GM23338 (cell line): ENCODE measurements around the gene UHRF2.

Experiments
- CREB1 ChIP-seq: fragments of 250-450 bp; sonication (Bioruptor Pico); IDR thresholded peaks from 2 replicates; pipeline ENCODE4 v1.5.0; 2020; ENCODE audit warnings: low read depth, mild to moderate bottlenecking, moderate library complexity
- CTCF ChIP-seq, 2 experiments: fragments of 200-600 bp in 1 of 2; sonication (generic) in 1 of 2; conservative IDR thresholded peaks; 2 replicates each; pipeline versions ENCODE4 v1.5.1 to v1.6.1; 2016 to 2017; ENCODE audit warnings: antibody characterized with exemption in 2 of 2, low read depth in 2 of 2, mild to moderate bottlenecking in 2 of 2, moderate library complexity in 1 of 2
- EZH2 ChIP-seq: fragments of 200-600 bp; sonication (generic); IDR thresholded peaks from one replicate; pipeline ENCODE4 v1.8.0; 2017; ENCODE audit warnings: antibody characterized with exemption, mild to moderate bottlenecking, low read depth; ENCODE audit not compliant: unreplicated experiment
- NANOG ChIP-seq: IDR thresholded peaks from 2 replicates; pipeline ENCODE4 v1.6.1; 2016; ENCODE audit warnings: antibody characterized with exemption, borderline replicate concordance
- POLR2AphosphoS5 ChIP-seq: IDR thresholded peaks from 2 replicates; pipeline ENCODE4 v1.6.1; 2016; ENCODE audit warnings: antibody characterized with exemption, low read depth
- REST ChIP-seq: IDR thresholded peaks from one replicate; pipeline ENCODE4 v1.6.1; 2018; ENCODE audit warnings: antibody characterized with exemption; ENCODE audit not compliant: unreplicated experiment
- ZNF331 ChIP-seq: fragments of 250-450 bp; sonication (Bioruptor Pico); IDR thresholded peaks from 2 replicates; pipeline ENCODE4 v1.5.0; 2020; ENCODE audit warnings: low read depth, mild to moderate bottlenecking, moderate library complexity

- TF ChIP-seq CTCF (conservative IDR thresholded peaks at IDR 0.05; ENCODE audit: low read depth in 2 of 2) (no peak), EZH2 (no peak), POLR2AphosphoS5 (no peak), ZNF331 (CRISPR knock-in tag) (no peak), NANOG (no peak), REST (no peak), CREB1 (CRISPR knock-in tag) (no peak)
Observed at GRCh38 chr9:6431038-6431437, 18.0 kb downstream of the UHRF2 start.
